Calu3 (cell line): Measurements from ENCODE around the gene AQP3. TPM values are rescaled to one million over a fixed set of nuclear protein-coding genes. Genes with fewer than 3 reads are reported as not detected.

Experiments
- BruUV-seq: library from RNA; stranded (reverse); fragments of 400-500 nt; replicated peaks from 2 replicates; lab custom pipeline; 2021; lab: Mats Ljungman, UMichigan
- CTCF ChIA-PET: fragments of 300-600 bp; sonication (Branson Sonifier 250); formaldehyde crosslinking; loops from one replicate; lab custom pipeline; 2022; ENCODE audit warnings: antibody characterized with exemption; lab: Charles Lee
- DNase-seq: peaks from one replicate; pipeline ENCODE4 v3.0.0; 2022
- H3K27ac Mint-ChIP-seq: one replicate; pipeline ENCODE4 v1.8.0; 2022; ENCODE audit warnings: mixed read lengths; ENCODE audit not compliant: unreplicated experiment
- H3K27me3 Mint-ChIP-seq: one replicate; pipeline ENCODE4 v1.8.0; 2022; ENCODE audit warnings: mixed read lengths; ENCODE audit not compliant: unreplicated experiment
- H3K36me3 Mint-ChIP-seq: one replicate; pipeline ENCODE4 v1.8.0; 2022; ENCODE audit warnings: mild to moderate bottlenecking, moderate library complexity, mixed read lengths; ENCODE audit not compliant: insufficient read depth, unreplicated experiment
- H3K4me1 Mint-ChIP-seq: one replicate; pipeline ENCODE4 v1.8.0; 2022; ENCODE audit warnings: mild to moderate bottlenecking, low read depth, mixed read lengths; ENCODE audit not compliant: unreplicated experiment
- H3K4me3 Mint-ChIP-seq: one replicate; pipeline ENCODE4 v1.8.0; 2022; ENCODE audit warnings: mild to moderate bottlenecking, low read depth, moderate library complexity, mixed read lengths; ENCODE audit not compliant: unreplicated experiment
- H3K9me3 Mint-ChIP-seq: one replicate; pipeline ENCODE4 v1.8.0; 2022; ENCODE audit warnings: low read depth, mixed read lengths; ENCODE audit not compliant: unreplicated experiment
- intact Hi-C: fragments of 100-400 bp; cut with micrococcal nuclease; formaldehyde crosslinking; loops from one replicate; pipeline ENCODE4 v1.10.0; 2022; ENCODE audit not compliant: unreplicated experiment
- total RNA-seq: library from RNA; stranded (reverse); gene quantifications from 2 replicates; pipeline ENCODE4 v1.2.3, GENCODE V29; 2022
- TF ChIP-seq, protein P1 (sequence below): fragments of 200-600 bp; IDR thresholded peaks from one replicate; pipeline ENCODE4 v1.8.0; 2022; ENCODE audit warnings: antibody characterized with exemption; ENCODE audit not compliant: unreplicated experiment

AQP3 gene
- total RNA-seq, 1 experiment from 2014 or later, result 4.6 TPM

DNA sequence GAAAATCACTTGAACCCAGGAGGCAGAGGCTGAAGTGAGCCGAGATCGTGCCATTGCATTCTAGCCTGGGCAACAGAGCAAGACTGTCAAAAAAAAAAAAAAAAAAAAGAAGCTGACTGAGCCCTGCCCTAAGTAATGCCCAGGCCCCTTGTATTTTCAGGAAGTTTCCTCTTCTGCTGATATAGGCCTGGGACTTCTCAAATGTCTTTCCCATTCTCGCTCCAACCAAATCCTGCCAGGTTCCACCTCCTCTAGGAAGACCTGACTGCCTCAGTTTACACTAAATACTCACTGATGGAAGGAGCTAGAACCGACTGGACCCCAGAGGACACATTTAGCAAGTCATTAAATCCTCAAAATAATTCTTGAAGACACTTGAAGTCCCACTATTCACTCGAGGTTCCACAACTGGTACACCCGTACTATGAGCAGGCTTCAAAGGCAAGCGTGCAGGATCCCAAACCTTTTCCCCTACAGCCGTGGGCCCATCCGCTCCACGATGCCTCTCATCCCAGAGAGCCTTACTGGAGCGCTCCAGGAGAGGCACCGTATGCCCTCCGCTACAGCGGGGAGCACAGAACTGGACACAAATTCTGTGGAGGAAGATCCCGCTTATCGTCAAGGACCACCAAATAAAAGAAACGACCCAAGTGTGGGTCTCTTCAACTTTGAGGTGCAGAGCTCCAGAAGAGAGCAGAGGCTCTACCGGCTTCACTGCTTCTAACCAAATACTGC lies 25.7 kb upstream of the AQP3 start:
- CTCF ChIA-PET, result interaction anchor here (0.7 to 1.5 kb wide), 5 partner anchors 15 to 51 kb away, joined by 3 to 11 read pairs (median 5); partner anchors contain the start of gene ANKRD18B
- H3K4me3 Mint-ChIP-seq, result peak overlapping the region; percentile 100
- BruUV-seq, result TSS peak; percentile 68
- intact Hi-C loops, result loop anchor here (5.0 kb wide), 2 partner anchors 34 to 186 kb away; no protein-coding TSS in a partner anchor
- H3K27me3 Mint-ChIP-seq, result no peaks in the 10 kb centered on the region
- H3K36me3 Mint-ChIP-seq, result peaks cover 40% of the 10 kb centered on the region
- DNase-seq, result no peak
- H3K27ac Mint-ChIP-seq, result peak overlapping the region; percentile 98
- TF ChIP-seq, protein P1, sequence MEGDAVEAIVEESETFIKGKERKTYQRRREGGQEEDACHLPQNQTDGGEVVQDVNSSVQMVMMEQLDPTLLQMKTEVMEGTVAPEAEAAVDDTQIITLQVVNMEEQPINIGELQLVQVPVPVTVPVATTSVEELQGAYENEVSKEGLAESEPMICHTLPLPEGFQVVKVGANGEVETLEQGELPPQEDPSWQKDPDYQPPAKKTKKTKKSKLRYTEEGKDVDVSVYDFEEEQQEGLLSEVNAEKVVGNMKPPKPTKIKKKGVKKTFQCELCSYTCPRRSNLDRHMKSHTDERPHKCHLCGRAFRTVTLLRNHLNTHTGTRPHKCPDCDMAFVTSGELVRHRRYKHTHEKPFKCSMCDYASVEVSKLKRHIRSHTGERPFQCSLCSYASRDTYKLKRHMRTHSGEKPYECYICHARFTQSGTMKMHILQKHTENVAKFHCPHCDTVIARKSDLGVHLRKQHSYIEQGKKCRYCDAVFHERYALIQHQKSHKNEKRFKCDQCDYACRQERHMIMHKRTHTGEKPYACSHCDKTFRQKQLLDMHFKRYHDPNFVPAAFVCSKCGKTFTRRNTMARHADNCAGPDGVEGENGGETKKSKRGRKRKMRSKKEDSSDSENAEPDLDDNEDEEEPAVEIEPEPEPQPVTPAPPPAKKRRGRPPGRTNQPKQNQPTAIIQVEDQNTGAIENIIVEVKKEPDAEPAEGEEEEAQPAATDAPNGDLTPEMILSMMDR, result no peak
- peaks cover 9% of the 10 kb centered on the region for H3K4me1 Mint-ChIP-seq
- H3K9me3 Mint-ChIP-seq, result no peaks in the 10 kb centered on the region

DNA sequence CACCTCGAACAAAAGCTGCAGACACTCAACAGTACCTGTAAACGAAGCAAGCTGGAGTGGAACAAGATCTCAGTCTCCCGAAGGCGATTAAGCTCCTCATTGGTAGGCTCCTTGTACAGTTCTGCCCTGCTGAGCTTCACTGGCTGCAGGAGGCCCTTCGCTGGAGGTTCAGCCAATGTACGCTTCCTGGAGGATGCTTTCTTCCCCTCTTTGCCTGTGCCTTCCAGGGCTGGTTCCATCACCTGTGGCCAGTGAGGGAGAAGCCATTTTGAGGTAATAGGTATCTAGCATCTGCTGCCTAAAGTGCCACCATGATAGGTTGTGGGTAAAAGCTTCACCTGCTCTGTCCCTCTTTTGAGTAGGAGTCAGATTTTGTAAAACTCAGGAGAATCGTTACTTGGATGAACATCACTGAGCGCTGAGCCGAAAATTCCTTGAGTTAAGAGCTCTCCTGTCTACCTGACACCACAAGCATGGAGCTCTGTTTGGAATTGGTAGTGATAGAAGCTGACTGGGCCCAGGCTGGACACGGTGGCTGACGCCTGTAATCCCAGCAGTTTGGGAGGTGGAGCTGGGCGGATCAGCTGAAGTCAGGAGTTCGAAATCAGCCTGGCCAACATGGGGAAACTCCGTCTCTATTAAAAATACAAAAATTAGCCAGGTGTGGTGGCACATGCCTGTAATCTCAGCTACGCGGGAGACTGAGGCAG lies 24.9 kb upstream of the AQP3 start:
- H3K4me1 Mint-ChIP-seq, result peaks cover 9% of the 10 kb centered on the region
- TF ChIP-seq, protein P1, result no peak
- DNase-seq, result no peak
- H3K9me3 Mint-ChIP-seq, result no peaks in the 10 kb centered on the region
- no peak overlapping the region for H3K27ac Mint-ChIP-seq
- no TSS peak for BruUV-seq
- CTCF ChIA-PET, result no interaction called here
- intact Hi-C loops, result loop anchor here (5.0 kb wide), 2 partner anchors 35 to 185 kb away; no protein-coding TSS in a partner anchor
- H3K27me3 Mint-ChIP-seq, result no peaks in the 10 kb centered on the region
- H3K36me3 Mint-ChIP-seq, result peaks cover 44% of the 10 kb centered on the region
- H3K4me3 Mint-ChIP-seq, result peak overlapping the region; percentile 100

DNA sequence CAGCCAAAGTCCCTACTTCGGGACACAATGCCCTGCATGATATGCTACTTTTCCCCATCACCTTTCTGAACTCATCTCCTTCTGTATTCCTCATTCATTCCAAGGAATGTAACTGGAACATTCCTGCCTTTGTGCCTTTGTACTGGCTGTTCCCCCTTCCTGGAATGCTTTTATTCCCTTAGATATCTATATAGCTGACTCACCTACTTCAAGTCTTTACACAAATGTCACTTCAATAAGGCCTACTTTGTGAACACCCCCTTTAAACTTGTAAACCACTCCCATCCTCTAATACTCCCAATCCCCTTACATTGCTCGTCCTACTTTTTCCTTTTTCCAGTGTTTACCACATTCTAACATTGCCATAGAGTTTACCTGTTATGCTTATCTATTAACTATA lies 24.0 kb upstream of the AQP3 start:
- CTCF ChIA-PET, result interaction anchor here (1.8 kb wide), 1 partner anchor 18 kb away, joined by 5 read pairs; no protein-coding TSS in a partner anchor
- H3K9me3 Mint-ChIP-seq, result no peaks in the 10 kb centered on the region
- TF ChIP-seq, protein P1, result no peak
- intact Hi-C loops, result loop anchor here (5.0 kb wide), 2 partner anchors 36 to 184 kb away; no protein-coding TSS in a partner anchor
- no peak overlapping the region for H3K4me3 Mint-ChIP-seq
- no peak overlapping the region for H3K27ac Mint-ChIP-seq
- DNase-seq, result no peak
- no peaks in the 10 kb centered on the region for H3K27me3 Mint-ChIP-seq
- BruUV-seq, result no TSS peak
- H3K36me3 Mint-ChIP-seq, result peaks cover 44% of the 10 kb centered on the region
- peaks cover 9% of the 10 kb centered on the region for H3K4me1 Mint-ChIP-seq

DNA sequence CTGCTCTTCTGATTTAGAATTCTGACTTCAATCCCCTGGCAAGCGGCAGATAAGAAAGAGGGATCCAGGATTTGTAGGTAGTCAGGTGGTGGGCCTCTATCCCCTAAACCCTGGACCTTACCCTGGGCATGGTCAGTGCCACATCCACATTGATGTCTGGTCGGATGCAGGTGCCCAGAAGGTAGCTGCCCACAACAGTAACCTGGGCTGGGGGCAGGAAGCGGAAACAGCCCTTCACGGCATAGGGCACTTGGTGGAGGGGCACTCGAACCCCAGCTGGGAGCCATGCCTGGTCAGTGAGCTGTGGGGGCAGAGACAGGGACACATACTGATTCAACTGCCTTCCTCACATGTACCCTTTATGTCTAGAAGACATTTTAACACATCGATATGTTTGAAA lies 22.5 kb upstream of the AQP3 start:
- CTCF ChIA-PET, result interaction anchor here (1.8 kb wide), 1 partner anchor 17 kb away, joined by 5 read pairs; no protein-coding TSS in a partner anchor
- Mint-ChIP-seq H3K4me1 (peaks cover 9% of the 10 kb centered on the region), H3K9me3 (no peaks in the 10 kb centered on the region), H3K36me3 (peaks cover 44% of the 10 kb centered on the region), H3K27me3 (no peaks in the 10 kb centered on the region), H3K27ac (no peak overlapping the region), H3K4me3 (no peak overlapping the region)
- intact Hi-C loops, result loop anchor here (5.0 kb wide), 3 partner anchors 37 to 183 kb away; no protein-coding TSS in a partner anchor
- no TSS peak for BruUV-seq
- TF ChIP-seq, protein P1, result no peak
- DNase-seq, result no peak
